Dorsolateral prefrontal cortex (tissue), 118 donors: ENCODE measurements around the gene SSTR4. TPM values are rescaled to one million over a fixed set of nuclear protein-coding genes. Genes with fewer than 3 reads are reported as not detected.

Experiments
- total RNA-seq, 120 experiments: library from RNA; stranded (reverse); gene quantifications; one replicate each; pipeline versions ENCODE4 v1.2.3 to v1.2.4, GENCODE V29; 2022

Gene SSTR4
- total RNA-seq, 120 experiments from 2014 or later = 0.32 to 3.3 (median 1.1) TPM; not detected in 8

Other genes with a start within 250 kb of the SSTR4 start
- gene THBD, start 14.4 kb downstream of the SSTR4 start, total RNA-seq = 10 to 100 TPM in 2 of 120 experiments, 1 to 10 TPM in 102, under 1 TPM in 16; 0.45 to 13.3 (median 2.0) TPM
- gene CD93, start 51.0 kb downstream of the SSTR4 start, total RNA-seq = 10 to 100 TPM in 23 of 120 experiments, 1 to 10 TPM in 97; 1.1 to 24.6 (median 4.9) TPM